GM23338 (cell line): ENCODE measurements around the gene REELD1. TPM values are rescaled to one million over a fixed set of nuclear protein-coding genes. Genes with fewer than 3 reads are reported as not detected.
A peak's percentile ranks its signal among the peaks of the same experiment; 100 is the strongest.

Experiments used
- ATAC-seq: fragments of 200-7000 bp; cut with Tn5 transposase; 3 replicates; pipeline ENCODE4 v1.9.1; 2020
- DNase-seq: peaks from one replicate; pipeline ENCODE4 v3.0.0-alpha.2; 2015; ENCODE audit warnings: low spot score
- H2AFZ ChIP-seq: fragments of 200-600 bp; sonication (generic); 2 replicates; pipeline ENCODE4 v1.8.0; 2016; ENCODE audit warnings: antibody characterized with exemption, mild to moderate bottlenecking, moderate library complexity
- H3F3A ChIP-seq: fragments of 200-600 bp; sonication (generic); replicated peaks from 2 replicates; pipeline ENCODE4 v1.8.0; 2017; ENCODE audit warnings: antibody characterized with exemption, mixed run types, low read depth
- H3K27ac ChIP-seq: fragments of 200-600 bp; sonication (generic); 2 replicates; pipeline ENCODE4 v1.6.1; 2016; ENCODE audit warnings: low read depth
- H3K27me3 ChIP-seq: fragments of 200-600 bp; sonication (generic); 2 replicates; pipeline ENCODE4 v1.8.0; 2016; ENCODE audit warnings: mild to moderate bottlenecking, mixed run types, moderate library complexity; ENCODE audit not compliant: insufficient read depth
- H3K36me3 ChIP-seq: fragments of 200-600 bp; sonication (generic); 2 replicates; pipeline ENCODE4 v1.8.0; 2016; ENCODE audit warnings: mild to moderate bottlenecking; ENCODE audit not compliant: insufficient read depth
- H3K4me1 ChIP-seq: fragments of 200-600 bp; sonication (generic); 2 replicates; pipeline ENCODE4 v1.8.0; 2016; ENCODE audit warnings: mild to moderate bottlenecking, moderate library complexity; ENCODE audit not compliant: insufficient read depth
- H3K4me2 ChIP-seq: fragments of 200-600 bp; sonication (generic); 2 replicates; pipeline ENCODE4 v1.7.1; 2017; ENCODE audit warnings: mixed run types
- H3K4me3 ChIP-seq: fragments of 200-600 bp; sonication (generic); 2 replicates; pipeline ENCODE4 v1.6.1; 2016; ENCODE audit warnings: mixed run types
- H3K79me2 ChIP-seq: fragments of 200-600 bp; sonication (generic); replicated peaks from 2 replicates; pipeline ENCODE4 v1.8.0; 2017; ENCODE audit warnings: mild to moderate bottlenecking; ENCODE audit not compliant: insufficient read depth
- H3K9me2 ChIP-seq: fragments of 200-600 bp; sonication (generic); 2 replicates; pipeline ENCODE4 v1.8.0; 2017; ENCODE audit not compliant: insufficient read depth
- H4K20me1 ChIP-seq: fragments of 200-600 bp; sonication (generic); replicated peaks from 2 replicates; pipeline ENCODE4 v1.8.0; 2017; ENCODE audit warnings: mild to moderate bottlenecking; ENCODE audit not compliant: insufficient read depth
- H3K27ac Mint-ChIP-seq: 2 replicates; pipeline ENCODE4 v1.8.0; 2020; ENCODE audit warnings: inconsistent platforms, mild to moderate bottlenecking, moderate library complexity, mixed read lengths
- H3K27me3 Mint-ChIP-seq: 3 replicates; pipeline ENCODE4 v1.8.0; 2022; ENCODE audit warnings: low read depth, mild to moderate bottlenecking, moderate library complexity, mixed read lengths, inconsistent platforms; ENCODE audit not compliant: insufficient read depth, poor library complexity
- H3K36me3 Mint-ChIP-seq: 3 replicates; pipeline ENCODE4 v1.8.0; 2021; ENCODE audit warnings: low read depth, mild to moderate bottlenecking, inconsistent platforms, moderate library complexity, mixed read lengths
- H3K4me1 Mint-ChIP-seq: 3 replicates; pipeline ENCODE4 v1.8.0; 2020; ENCODE audit warnings: mild to moderate bottlenecking, inconsistent platforms, mixed read lengths
- H3K4me3 Mint-ChIP-seq: 3 replicates; pipeline ENCODE4 v1.8.0; 2021; ENCODE audit warnings: moderate library complexity, mild to moderate bottlenecking, inconsistent platforms, mixed read lengths
- H3K9me3 Mint-ChIP-seq: 3 replicates; pipeline ENCODE4 v1.8.0; 2020; ENCODE audit warnings: moderate library complexity, mild to moderate bottlenecking, inconsistent platforms, mixed read lengths
- CREB1 ChIP-seq: fragments of 250-450 bp; sonication (Bioruptor Pico); IDR thresholded peaks from 2 replicates; pipeline ENCODE4 v1.5.0; 2020; ENCODE audit warnings: low read depth, mild to moderate bottlenecking, moderate library complexity
- ETS1 ChIP-seq: IDR thresholded peaks from 2 replicates; pipeline ENCODE4 v1.6.1; 2016; ENCODE audit warnings: antibody characterized with exemption
- EZH2 ChIP-seq: fragments of 200-600 bp; sonication (generic); IDR thresholded peaks from one replicate; pipeline ENCODE4 v1.8.0; 2017; ENCODE audit warnings: antibody characterized with exemption, mild to moderate bottlenecking, low read depth; ENCODE audit not compliant: unreplicated experiment
- EZH2phosphoT487 ChIP-seq: fragments of 200-600 bp; sonication (generic); IDR thresholded peaks from one replicate; pipeline ENCODE4 v1.8.1; 2018; ENCODE audit warnings: antibody characterized with exemption; ENCODE audit not compliant: unreplicated experiment
- JUNB ChIP-seq: IDR thresholded peaks from one replicate; pipeline ENCODE4 v1.6.1; 2016; ENCODE audit warnings: antibody characterized with exemption; ENCODE audit not compliant: unreplicated experiment
- NANOG ChIP-seq: IDR thresholded peaks from 2 replicates; pipeline ENCODE4 v1.6.1; 2016; ENCODE audit warnings: antibody characterized with exemption, borderline replicate concordance
- POLR2AphosphoS5 ChIP-seq: IDR thresholded peaks from 2 replicates; pipeline ENCODE4 v1.6.1; 2016; ENCODE audit warnings: antibody characterized with exemption, low read depth
- STAT1 ChIP-seq: IDR thresholded peaks from one replicate; pipeline ENCODE4 v1.6.1; 2016; ENCODE audit warnings: antibody characterized with exemption; ENCODE audit not compliant: unreplicated experiment
- ZNF114 ChIP-seq: fragments of 250-450 bp; sonication (Bioruptor Pico); IDR thresholded peaks from 2 replicates; pipeline ENCODE4 v1.5.0; 2020; ENCODE audit warnings: mild to moderate bottlenecking, moderate library complexity
- ZNF331 ChIP-seq: fragments of 250-450 bp; sonication (Bioruptor Pico); IDR thresholded peaks from 2 replicates; pipeline ENCODE4 v1.5.0; 2020; ENCODE audit warnings: low read depth, mild to moderate bottlenecking, moderate library complexity
- polyA plus RNA-seq: library from polyadenylated mRNA; unstranded; fragments of >200 nt; fragmentation: Nextera tagmentation; extraction: Ambion mirVana; gene quantifications from 2 replicates; pipeline ENCODE4 v1.2.1, GENCODE V29; 2016
- total RNA-seq: library from RNA; depleted of rRNA; stranded (reverse); fragments of >200 nt; shearing (Covaris generic); gene quantifications from 2 replicates; pipeline ENCODE4 v1.2.3, GENCODE V29; 2014
- TF ChIP-seq, protein P1 (sequence below): IDR thresholded peaks from one replicate; pipeline ENCODE4 v1.6.1; 2018; ENCODE audit warnings: antibody characterized with exemption; ENCODE audit not compliant: unreplicated experiment
- TF ChIP-seq, protein P2 (sequence below), 2 experiments: fragments of 200-600 bp in 1 of 2; sonication (generic) in 1 of 2; conservative IDR thresholded peaks; 2 replicates each; pipeline versions ENCODE4 v1.5.1 to v1.6.1; 2016 to 2017; ENCODE audit warnings: antibody characterized with exemption in 2 of 2, low read depth in 2 of 2, mild to moderate bottlenecking in 2 of 2, moderate library complexity in 1 of 2

REELD1 gene
- total and polyA plus RNA-seq, 2 experiments from 2014 or later = 0.19 TPM; not detected in 1

GRCh38 chr4:146190456-146190855 is 23.9 kb upstream of the REELD1 start:
- H3K4me2 ChIP-seq = no peak overlapping the region
- H3K9me3 Mint-ChIP-seq = no peaks in the 10 kb centered on the region
- H3K79me2 ChIP-seq = no peaks in the 10 kb centered on the region
- H3K4me1 Mint-ChIP-seq = no peaks in the 10 kb centered on the region
- no peaks in the 10 kb centered on the region; the same call in none of the 2 replicates for H4K20me1 ChIP-seq
- H3K9me2 ChIP-seq = no peaks in the 10 kb centered on the region
- no peaks in the 10 kb centered on the region for H3K27me3 Mint-ChIP-seq
- ATAC-seq (no peak), DNase-seq (no peak)
- H2AFZ ChIP-seq = no peak overlapping the region
- H3K27ac ChIP-seq = no peak overlapping the region
- no peaks in the 10 kb centered on the region for H3K27me3 ChIP-seq
- no peaks in the 10 kb centered on the region for H3K4me1 ChIP-seq
- no peak overlapping the region for H3K27ac Mint-ChIP-seq
- H3K4me3 Mint-ChIP-seq = no peak overlapping the region
- peaks cover 39% of the 10 kb centered on the region; the same call in 2 of the 3 replicates for H3K36me3 Mint-ChIP-seq
- TF ChIP-seq EZH2 = no peak
- TF ChIP-seq, protein P1, sequence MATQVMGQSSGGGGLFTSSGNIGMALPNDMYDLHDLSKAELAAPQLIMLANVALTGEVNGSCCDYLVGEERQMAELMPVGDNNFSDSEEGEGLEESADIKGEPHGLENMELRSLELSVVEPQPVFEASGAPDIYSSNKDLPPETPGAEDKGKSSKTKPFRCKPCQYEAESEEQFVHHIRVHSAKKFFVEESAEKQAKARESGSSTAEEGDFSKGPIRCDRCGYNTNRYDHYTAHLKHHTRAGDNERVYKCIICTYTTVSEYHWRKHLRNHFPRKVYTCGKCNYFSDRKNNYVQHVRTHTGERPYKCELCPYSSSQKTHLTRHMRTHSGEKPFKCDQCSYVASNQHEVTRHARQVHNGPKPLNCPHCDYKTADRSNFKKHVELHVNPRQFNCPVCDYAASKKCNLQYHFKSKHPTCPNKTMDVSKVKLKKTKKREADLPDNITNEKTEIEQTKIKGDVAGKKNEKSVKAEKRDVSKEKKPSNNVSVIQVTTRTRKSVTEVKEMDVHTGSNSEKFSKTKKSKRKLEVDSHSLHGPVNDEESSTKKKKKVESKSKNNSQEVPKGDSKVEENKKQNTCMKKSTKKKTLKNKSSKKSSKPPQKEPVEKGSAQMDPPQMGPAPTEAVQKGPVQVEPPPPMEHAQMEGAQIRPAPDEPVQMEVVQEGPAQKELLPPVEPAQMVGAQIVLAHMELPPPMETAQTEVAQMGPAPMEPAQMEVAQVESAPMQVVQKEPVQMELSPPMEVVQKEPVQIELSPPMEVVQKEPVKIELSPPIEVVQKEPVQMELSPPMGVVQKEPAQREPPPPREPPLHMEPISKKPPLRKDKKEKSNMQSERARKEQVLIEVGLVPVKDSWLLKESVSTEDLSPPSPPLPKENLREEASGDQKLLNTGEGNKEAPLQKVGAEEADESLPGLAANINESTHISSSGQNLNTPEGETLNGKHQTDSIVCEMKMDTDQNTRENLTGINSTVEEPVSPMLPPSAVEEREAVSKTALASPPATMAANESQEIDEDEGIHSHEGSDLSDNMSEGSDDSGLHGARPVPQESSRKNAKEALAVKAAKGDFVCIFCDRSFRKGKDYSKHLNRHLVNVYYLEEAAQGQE = no peak
- no peak for TF ChIP-seq JUNB
- no peak for TF ChIP-seq STAT1
- no peak for TF ChIP-seq ETS1
- no peak for TF ChIP-seq CREB1
- no peak for TF ChIP-seq EZH2phosphoT487
- TF ChIP-seq ZNF331 = no peak
- no peaks in the 10 kb centered on the region for H3F3A ChIP-seq
- no peak overlapping the region for H3K4me3 ChIP-seq
- H3K36me3 ChIP-seq = peaks cover 16% of the 10 kb centered on the region

GRCh38 chr4:146191766-146192458 is 22.4 kb upstream of the REELD1 start:
- no peak overlapping the region for H2AFZ ChIP-seq
- H3K4me1 ChIP-seq = no peaks in the 10 kb centered on the region
- no peaks in the 10 kb centered on the region; the same call in none of the 2 replicates for H4K20me1 ChIP-seq
- Mint-ChIP-seq H3K36me3 (peaks cover 35% of the 10 kb centered on the region; the same call in 2 of the 3 replicates), H3K4me1 (no peaks in the 10 kb centered on the region), H3K4me3 (no peak overlapping the region), H3K9me3 (no peaks in the 10 kb centered on the region), H3K27ac (no peak overlapping the region), H3K27me3 (peaks cover 1% of the 10 kb centered on the region)
- H3K79me2 ChIP-seq = no peaks in the 10 kb centered on the region
- no peak overlapping the region for H3K27ac ChIP-seq
- H3F3A ChIP-seq = no peaks in the 10 kb centered on the region
- ATAC-seq (no peak), DNase-seq (peak; percentile 21)
- no peaks in the 10 kb centered on the region for H3K27me3 ChIP-seq
- H3K9me2 ChIP-seq = no peaks in the 10 kb centered on the region
- peaks cover 16% of the 10 kb centered on the region for H3K36me3 ChIP-seq
- H3K4me3 ChIP-seq = no peak overlapping the region
- H3K4me2 ChIP-seq = no peak overlapping the region
- TF ChIP-seq ETS1 (no peak), JUNB (no peak), EZH2phosphoT487 (no peak), ZNF114 (CRISPR knock-in tag) (no peak), NANOG (no peak), ZNF331 (no peak), STAT1 (no peak), POLR2AphosphoS5 (no peak), CREB1 (no peak)
- TF ChIP-seq, protein P1 = no peak
- TF ChIP-seq, protein P2, sequence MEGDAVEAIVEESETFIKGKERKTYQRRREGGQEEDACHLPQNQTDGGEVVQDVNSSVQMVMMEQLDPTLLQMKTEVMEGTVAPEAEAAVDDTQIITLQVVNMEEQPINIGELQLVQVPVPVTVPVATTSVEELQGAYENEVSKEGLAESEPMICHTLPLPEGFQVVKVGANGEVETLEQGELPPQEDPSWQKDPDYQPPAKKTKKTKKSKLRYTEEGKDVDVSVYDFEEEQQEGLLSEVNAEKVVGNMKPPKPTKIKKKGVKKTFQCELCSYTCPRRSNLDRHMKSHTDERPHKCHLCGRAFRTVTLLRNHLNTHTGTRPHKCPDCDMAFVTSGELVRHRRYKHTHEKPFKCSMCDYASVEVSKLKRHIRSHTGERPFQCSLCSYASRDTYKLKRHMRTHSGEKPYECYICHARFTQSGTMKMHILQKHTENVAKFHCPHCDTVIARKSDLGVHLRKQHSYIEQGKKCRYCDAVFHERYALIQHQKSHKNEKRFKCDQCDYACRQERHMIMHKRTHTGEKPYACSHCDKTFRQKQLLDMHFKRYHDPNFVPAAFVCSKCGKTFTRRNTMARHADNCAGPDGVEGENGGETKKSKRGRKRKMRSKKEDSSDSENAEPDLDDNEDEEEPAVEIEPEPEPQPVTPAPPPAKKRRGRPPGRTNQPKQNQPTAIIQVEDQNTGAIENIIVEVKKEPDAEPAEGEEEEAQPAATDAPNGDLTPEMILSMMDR (conservative IDR thresholded peaks at IDR 0.05; ENCODE audit: low read depth in 2 of 2) = no peak
